HG02981 (cell line): Measurements from ENCODE around the gene FAM3A.

Experiments
- ATAC-seq: cut with Tn5 transposase; IDR thresholded peaks from one replicate; pipeline ENCODE4 v1.9.1; 2021; ENCODE audit warnings: mild to moderate bottlenecking, moderate library complexity; ENCODE audit not compliant: unreplicated experiment

The FAM3A gene

GRCh38 chrX:154463611-154464220, 52.3 kb downstream of the FAM3A start:
- no peak for ATAC-seq

GRCh38 chrX:154462396-154462795, 53.6 kb downstream of the FAM3A start:
- no peak for ATAC-seq

GRCh38 chrX:154460326-154460725, 55.7 kb downstream of the FAM3A start:
- no peak for ATAC-seq

- ATAC-seq: no peak
Observed at GRCh38 chrX:154459832-154460231, 56.2 kb downstream of the FAM3A start.

- no peak for ATAC-seq
Observed at GRCh38 chrX:154458954-154459778, 56.9 kb downstream of the FAM3A start.

- ATAC-seq: peak; percentile 56
Observed at GRCh38 chrX:154458116-154458953, 57.7 kb downstream of the FAM3A start, which contains the start of gene PLXNA3. Gene PLXNA3, plus strand, starts transcription at chrX:154458281. Its CDS starts 1,903 bp downstream, at chrX:154460184.

- peak; percentile 54 for ATAC-seq
Observed at GRCh38 chrX:154457491-154458115, 58.4 kb downstream of the FAM3A start.
